RPMI7951 (cell line): ENCODE measurements around the gene HRNR. TPM values are rescaled to one million over a fixed set of nuclear protein-coding genes. Genes with fewer than 3 reads are reported as not detected.
"Not testable (repeated sequence)": the region's sequence is repeated elsewhere in the genome, so short reads cannot be mapped to it uniquely, and the experiment has no call there.

Source experiments
- DNase-seq: peaks from one replicate; pipeline ENCODE4 v3.0.0-alpha.2; 2012; ENCODE audit warnings: low read depth
- total RNA-seq: library from RNA; depleted of rRNA; stranded (reverse); fragments of >200 nt; shearing (Covaris generic); gene quantifications from 2 replicates; pipeline ENCODE4 v1.2.3, GENCODE V29; 2014; rRNA removed

HRNR gene
- total RNA-seq: under 0.01 TPM in 1 of 2 replicates, not detected in the other

DNA sequence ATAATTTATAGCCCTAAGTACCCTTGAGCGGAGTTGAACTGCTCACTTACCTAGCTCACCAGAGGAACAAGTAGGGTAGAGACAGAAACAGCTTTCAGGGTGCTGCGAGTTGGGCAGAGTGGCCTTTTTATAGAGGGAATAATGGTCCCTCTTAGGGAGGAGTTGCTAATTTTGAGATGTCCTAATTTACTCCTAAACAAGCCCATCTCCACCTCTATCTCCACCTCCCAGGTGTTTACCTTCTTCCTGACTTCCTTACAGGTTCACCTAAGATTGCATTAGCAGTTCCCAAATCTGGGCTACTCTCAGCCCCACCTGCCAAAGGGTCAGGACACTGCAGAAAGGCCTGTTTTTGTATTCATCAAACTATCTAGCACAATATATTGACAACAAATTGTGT is at the start of gene HRNR:
TSS of gene HRNR (minus strand) at position 101 of the 400 bp plus-strand sequence. CDS start 940 bp downstream, outside the sequence.
- DNase-seq: no peak

- not testable (repeated sequence) for DNase-seq
Observed at GRCh38 chr1:152256394-152256793, 32.4 kb upstream of the HRNR start.

DNA sequence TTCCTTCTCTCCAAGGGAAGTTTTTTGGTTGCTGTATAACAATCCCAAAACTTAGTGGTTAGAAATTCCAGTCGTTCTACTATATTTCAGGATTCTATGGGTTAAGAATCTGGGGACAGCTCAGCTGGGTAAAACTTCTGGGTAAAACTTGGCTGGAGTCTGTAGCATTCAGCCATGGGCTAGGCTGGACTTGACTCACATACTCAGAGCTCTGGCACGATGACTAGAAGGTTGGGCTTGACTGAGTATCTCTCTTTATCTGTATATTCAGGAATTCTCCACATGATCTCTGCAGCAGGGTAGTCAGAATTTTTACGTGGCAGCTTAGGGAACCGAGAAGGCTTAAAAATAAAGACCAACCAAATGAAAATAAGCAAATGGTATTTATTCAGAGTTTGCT is 28.2 kb upstream of the HRNR start:
- DNase-seq: peak; percentile 2

- DNase-seq: peak; percentile 13
Observed at GRCh38 chr1:152251391-152251790, 27.4 kb upstream of the HRNR start.

GRCh38 chr1:152247316-152247715 is 23.3 kb upstream of the HRNR start:
- DNase-seq: no peak

DNA sequence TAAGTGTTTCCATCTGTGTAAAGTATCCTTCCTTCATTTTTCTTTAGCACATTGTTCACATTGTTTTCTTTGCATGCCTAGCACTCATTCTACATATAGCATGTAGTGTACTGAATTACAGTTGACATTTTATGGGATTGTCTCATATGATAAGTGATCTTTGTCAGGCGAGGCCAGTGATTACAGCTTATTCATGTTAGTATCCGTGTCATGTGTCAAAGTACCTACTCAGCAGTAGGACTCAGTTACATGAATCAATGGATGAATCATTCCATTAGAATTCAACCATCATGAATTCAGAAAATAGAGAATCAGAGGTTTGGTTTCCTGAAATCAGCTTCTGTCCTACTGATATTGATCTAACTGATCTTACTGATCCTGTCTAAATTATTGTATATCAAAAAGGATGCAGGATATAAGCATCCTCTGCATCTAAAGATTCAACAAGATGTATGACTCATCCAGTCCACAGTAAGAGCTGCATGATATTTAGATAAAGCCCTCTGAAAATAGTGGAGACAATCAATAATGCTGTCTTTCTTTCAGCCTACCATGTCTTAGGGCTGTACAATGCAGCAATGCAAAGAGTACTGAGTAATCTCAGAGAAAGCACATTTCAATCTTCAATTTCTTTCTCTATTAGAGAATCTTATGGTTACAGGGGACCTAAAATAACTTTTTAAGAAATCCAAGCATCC is 20.7 kb upstream of the HRNR start:
- DNase-seq: peak; percentile 40

- no peak for DNase-seq
Observed at GRCh38 chr1:152237093-152237492, 13.1 kb upstream of the HRNR start.

DNA sequence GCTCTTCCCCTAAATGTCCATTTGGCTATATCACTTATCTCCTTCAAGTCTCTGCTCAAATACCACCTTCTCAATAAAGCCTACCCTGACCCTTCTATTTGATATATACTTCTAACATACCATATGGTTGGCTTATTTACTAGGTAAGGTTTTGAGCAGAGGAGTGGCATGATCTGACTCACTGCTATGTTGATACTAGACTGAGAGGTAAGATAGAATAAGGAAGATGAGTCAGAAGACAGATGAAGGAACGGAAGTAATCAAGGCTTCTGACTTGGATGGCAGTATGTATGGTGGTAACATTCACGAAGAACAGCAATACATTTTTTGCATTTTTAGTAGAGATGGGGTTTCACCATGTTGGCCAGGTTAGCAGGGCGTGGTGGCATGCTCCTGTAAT is 4.8 kb upstream of the HRNR start:
- peak; percentile 27 for DNase-seq

GRCh38 chr1:152227310-152227928 is 3.4 kb upstream of the HRNR start:
- DNase-seq: no peak

DNA sequence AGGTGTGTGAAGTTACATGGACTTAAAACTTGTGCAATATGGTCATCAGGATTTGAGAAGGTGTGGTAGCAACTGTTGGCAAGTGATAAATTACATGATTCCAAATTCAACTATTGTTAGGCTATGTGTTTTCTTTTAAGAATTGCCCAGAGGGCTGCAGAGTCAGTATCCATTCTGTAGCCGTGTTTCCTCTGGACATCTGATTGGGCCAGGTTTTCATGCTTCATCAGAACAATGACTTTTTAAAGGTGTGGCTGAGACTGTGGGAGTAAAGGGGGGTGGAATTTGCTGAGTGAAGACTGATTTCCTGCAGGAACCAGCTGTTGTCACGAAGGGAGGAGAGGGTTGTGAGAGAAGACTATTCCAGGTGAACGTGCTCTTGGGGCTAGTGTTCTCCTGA is 1.7 kb upstream of the HRNR start:
- DNase-seq: no peak

- DNase-seq: no peak
Observed at GRCh38 chr1:152220166-152221163, 3.5 kb downstream of the HRNR start.

- not testable (repeated sequence) for DNase-seq
Observed at GRCh38 chr1:152219438-152219837, 4.6 kb downstream of the HRNR start.

DNA sequence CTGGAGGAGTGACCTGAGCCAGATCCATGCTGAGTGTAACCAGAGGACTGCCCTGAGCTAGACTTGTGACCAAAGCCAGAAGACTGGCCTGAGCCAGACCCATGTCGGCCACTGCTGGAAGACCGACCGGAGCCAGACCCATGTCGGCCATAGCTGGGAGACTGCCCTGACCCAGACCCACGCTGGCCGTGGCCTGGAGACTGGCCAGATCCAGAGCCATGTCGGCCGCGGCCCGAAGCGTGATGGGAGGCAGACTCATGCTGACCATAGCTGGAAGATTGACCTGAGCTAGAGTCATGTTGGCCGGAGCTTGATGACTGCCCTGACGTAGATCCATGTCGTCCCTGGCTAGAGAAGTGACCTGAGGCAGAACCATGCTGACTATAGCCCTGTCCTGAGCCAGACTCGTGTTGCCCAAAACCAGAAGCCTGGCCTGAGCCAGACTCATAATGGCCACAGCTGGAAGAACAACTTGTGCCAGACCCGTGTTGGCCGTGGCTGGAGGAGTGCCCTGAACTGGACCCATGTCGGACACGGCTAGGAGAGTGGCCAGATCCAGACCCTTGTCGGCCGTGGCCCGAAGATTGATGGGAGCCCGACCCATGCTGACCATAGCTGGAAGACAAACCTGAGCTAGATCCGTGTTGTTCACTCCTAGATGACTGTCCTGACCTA is 5.1 kb downstream of the HRNR start:
- DNase-seq: no peak

GRCh38 chr1:152215604-152216003 is 8.4 kb downstream of the HRNR start:
- not testable (repeated sequence) for DNase-seq

DNA sequence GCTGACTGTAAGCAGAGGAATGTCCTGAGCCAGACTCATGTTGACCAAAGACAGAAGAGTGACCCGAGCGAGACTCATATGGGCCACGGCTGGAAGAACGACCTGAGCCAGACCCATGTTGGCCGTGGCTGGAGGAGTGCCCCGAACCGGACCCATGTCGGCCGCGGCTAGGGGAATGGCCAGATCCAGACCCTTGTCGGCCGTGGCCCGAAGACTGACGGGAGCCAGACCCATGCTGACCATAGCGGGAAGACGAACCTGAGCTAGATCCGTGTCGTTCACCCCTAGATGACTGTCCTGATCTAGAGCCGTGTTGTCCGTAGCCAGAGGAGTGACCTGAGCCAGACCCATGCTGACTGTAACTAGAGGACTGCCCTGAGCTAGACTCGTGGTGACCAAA is 9.1 kb downstream of the HRNR start:
- DNase-seq: not testable (repeated sequence)

DNA sequence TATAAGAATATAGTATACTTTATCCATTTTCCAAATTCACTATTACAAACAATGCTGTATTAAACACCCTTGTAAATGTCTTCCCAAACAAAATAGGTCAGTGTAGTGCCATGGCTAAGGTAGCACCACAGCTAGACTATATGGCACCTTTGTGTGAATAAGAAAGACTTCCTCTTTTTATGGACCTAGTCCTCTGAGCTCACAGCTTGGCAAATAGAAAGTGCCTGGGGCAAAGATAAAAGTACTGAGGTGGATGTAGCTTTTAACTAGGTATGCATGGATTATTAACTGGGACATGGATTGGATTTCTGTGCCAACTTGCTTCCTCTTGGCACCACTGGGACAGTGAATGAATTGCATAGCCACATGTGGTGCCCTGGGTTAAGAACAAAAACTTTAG is 25.0 kb downstream of the HRNR start:
- DNase-seq: no peak

- DNase-seq: no peak
Observed at GRCh38 chr1:152197361-152197941, 26.5 kb downstream of the HRNR start.

DNA sequence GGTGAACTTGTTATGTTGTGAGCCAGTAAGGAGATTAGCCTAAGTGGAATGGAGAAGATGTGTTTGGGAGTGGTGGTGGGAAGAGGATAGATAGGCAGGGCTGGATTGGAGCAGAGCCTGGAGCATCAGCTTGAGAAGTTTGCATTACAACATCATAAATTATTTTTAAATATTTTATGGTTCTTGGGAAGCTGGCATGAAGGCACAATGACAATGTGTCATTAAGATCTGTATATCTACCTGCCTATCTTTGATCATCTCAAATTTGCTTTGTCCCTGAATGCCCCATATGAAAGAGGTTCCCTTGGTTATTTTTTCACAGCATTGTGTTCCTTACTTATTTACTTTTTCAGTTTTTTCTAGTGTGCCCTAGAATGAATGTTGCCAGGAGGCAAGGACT is 32.3 kb downstream of the HRNR start:
- DNase-seq: no peak

- DNase-seq: no peak
Observed at GRCh38 chr1:152191260-152191659, 32.7 kb downstream of the HRNR start.

GRCh38 chr1:152190589-152190988 is 33.4 kb downstream of the HRNR start:
- DNase-seq: no peak
